M059J (cell line): Measurements from ENCODE around the gene ATP5MC2. TPM values are rescaled to one million over a fixed set of nuclear protein-coding genes. Genes with fewer than 3 reads are reported as not detected.
"Not testable (repeated sequence)": the region's sequence is repeated elsewhere in the genome, so short reads cannot be mapped to it uniquely, and the experiment has no call there.

Experiments
- DNase-seq: peaks from one replicate; pipeline ENCODE4 v3.0.0-alpha.2; 2012; ENCODE audit warnings: low read depth
- total RNA-seq: library from RNA; depleted of rRNA; stranded (reverse); fragments of >200 nt; shearing (Covaris generic); gene quantifications from 2 replicates; pipeline ENCODE4 v1.2.3, GENCODE V29; 2014

Gene ATP5MC2
- total RNA-seq, 1 experiment from 2014 or later, result 206 TPM

- not testable (repeated sequence) for DNase-seq
Observed at GRCh38 chr12:53646300-53646699, 29.6 kb downstream of the ATP5MC2 start.

- DNase-seq, result peak; percentile 62
Observed at GRCh38 chr12:53645165-53645564, 30.7 kb downstream of the ATP5MC2 start.

- no peak for DNase-seq
Observed at GRCh38 chr12:53644133-53644532, 31.8 kb downstream of the ATP5MC2 start.

- no peak for DNase-seq
Observed at GRCh38 chr12:53643232-53643979, 32.5 kb downstream of the ATP5MC2 start.

- DNase-seq, result no peak
Observed at GRCh38 chr12:53638057-53638456, 37.8 kb downstream of the ATP5MC2 start.

- DNase-seq, result no peak
Observed at GRCh38 chr12:53636641-53637040, 39.2 kb downstream of the ATP5MC2 start.

- DNase-seq, result not testable (repeated sequence)
Observed at GRCh38 chr12:53635708-53636107, 40.2 kb downstream of the ATP5MC2 start.

- DNase-seq, result no peak
Observed at GRCh38 chr12:53631721-53632120, 44.2 kb downstream of the ATP5MC2 start.

GRCh38 chr12:53627919-53628318 is 48.0 kb downstream of the ATP5MC2 start:
- no peak for DNase-seq

- no peak for DNase-seq
Observed at GRCh38 chr12:53626702-53627169, 49.1 kb downstream of the ATP5MC2 start.

- DNase-seq, result peak; percentile 95
Observed at GRCh38 chr12:53625946-53626701, 49.8 kb downstream of the ATP5MC2 start, which contains the start of gene ATF7. TSS of gene ATF7 (minus strand) at chr12:53626382. CDS start at chr12:53601000, 25,382 bp downstream.

- peak; percentile 6 for DNase-seq
Observed at GRCh38 chr12:53625373-53625945, 50.4 kb downstream of the ATP5MC2 start.

- DNase-seq, result peak; percentile 23
Observed at GRCh38 chr12:53624956-53625355, 50.9 kb downstream of the ATP5MC2 start.

- DNase-seq, result no peak
Observed at GRCh38 chr12:53624458-53624857, 51.4 kb downstream of the ATP5MC2 start.

- peak; percentile 27 for DNase-seq
Observed at GRCh38 chr12:53623548-53624385, 52.1 kb downstream of the ATP5MC2 start.

GRCh38 chr12:53622724-53623123 is 53.2 kb downstream of the ATP5MC2 start:
- no peak for DNase-seq

- no peak for DNase-seq
Observed at GRCh38 chr12:53618275-53618674, 57.6 kb downstream of the ATP5MC2 start.

GRCh38 chr12:53617700-53618099 is 58.2 kb downstream of the ATP5MC2 start:
- DNase-seq, result no peak

GRCh38 chr12:53616950-53617349 is 58.9 kb downstream of the ATP5MC2 start:
- no peak for DNase-seq
